Stomach (tissue), 9 donors: ENCODE results near the gene SLC38A3. TPM values are rescaled to one million over a fixed set of nuclear protein-coding genes. Genes with fewer than 3 reads are reported as not detected.

Experiments used
- DNase-seq, 2 donors: peaks; one replicate each; pipeline versions ENCODE4 v3.0.0 to v3.0.0-alpha.2; 2013 to 2019
- H3K27ac ChIP-seq, 5 donors: fragments of 200-600 bp in 4 of 5; sonication (generic) in 4 of 5; one replicate each; pipeline ENCODE4 v1.5.1; 2013 to 2019; ENCODE audit warnings: mild to moderate bottlenecking in 1 of 5, moderate library complexity in 1 of 5
- H3K27me3 ChIP-seq, 3 donors: fragments of 200-600 bp; sonication (generic); one replicate each; pipeline ENCODE4 v1.5.1; 2017 to 2019; ENCODE audit warnings: mixed run types in 1 of 3
- H3K36me3 ChIP-seq, 4 donors: fragments of 200-600 bp; sonication (generic); 1 replicate in 3 of 4; 2 replicates in 1 of 4; pipeline ENCODE4 v1.5.1; 2016 to 2019
- H3K4me1 ChIP-seq, 4 donors: fragments of 200-600 bp; sonication (generic); one replicate each; pipeline ENCODE4 v1.5.1; 2016 to 2019
- H3K4me3 ChIP-seq, 4 donors: fragments of 200-600 bp; sonication (generic) in 3 of 4; one replicate each; pipeline ENCODE4 v1.5.1; 2016 to 2019; ENCODE audit warnings: mild to moderate bottlenecking in 1 of 4
- H3K9me3 ChIP-seq, 4 donors: fragments of 200-600 bp; sonication (generic); one replicate each; pipeline ENCODE4 v1.5.1; 2016 to 2019
- CTCF ChIP-seq, 7 experiments: fragments of 450-650 bp in 4 of 7; fragments of 200-600 bp in 3 of 7; sonication (generic) in 3 of 7; IDR thresholded peaks; one replicate each; pipeline ENCODE4 v1.5.1; 2016 to 2019; ENCODE audit warnings: antibody characterized with exemption in 7 of 7, control low read depth in 2 of 7, mild to moderate bottlenecking in 1 of 7
- EP300 ChIP-seq: sonication (generic); formaldehyde crosslinking; IDR thresholded peaks from one replicate; pipeline ENCODE4 v1.6.1; 2017; ENCODE audit warnings: antibody characterized with exemption
- POLR2A ChIP-seq, 4 donors: fragments of 450-650 bp; IDR thresholded peaks; one replicate each; pipeline ENCODE4 v1.6.1; 2016; ENCODE audit warnings: antibody characterized with exemption in 4 of 4, control low read depth in 2 of 4, mild to moderate bottlenecking in 1 of 4, moderate library complexity in 1 of 4
- POLR2AphosphoS5 ChIP-seq, 3 donors: sonication (generic); formaldehyde crosslinking; IDR thresholded peaks; one replicate each; pipeline ENCODE4 v1.6.1; 2016; ENCODE audit warnings: antibody characterized with exemption in 3 of 3
- WGBS, 5 donors: extraction: QIAGEN DNeasy Blood & Tissue Kit in 3 of 5; methylation state at CpG; one replicate each; pipeline versions ENCODE4 v1.1.5 to v1.1.7; 2013 to 2018; 5-methylcytosine and 5-hydroxymethylcytosine counted together
- intact Hi-C: fragments of 100-400 bp; cut with DNase I; formaldehyde crosslinking; loops from one replicate; pipeline ENCODE4 v1.15.1; 2023; ENCODE audit warnings: low total_unique reads
- polyA plus RNA-seq, 3 donors: library from polyadenylated mRNA; stranded (reverse); fragments of 200-250 nt; gene quantifications; one replicate each; pipeline ENCODE4 v1.2.3, GENCODE V29; 2013
- total RNA-seq, 5 donors: library from RNA; depleted of rRNA; stranded (reverse); fragments of >200 nt; gene quantifications; one replicate each; pipeline versions ENCODE4 v1.1.0 to v1.2.3, GENCODE V29; 2014 to 2016
- donor health status: healthy with polysubstance abuse.
- donor health status: Bipolar disorder and iron deficiency.
- donor health status: healthy.

SLC38A3 gene
- total and polyA plus RNA-seq, 8 donors: 0.15 to 3.1 (median 1.0) TPM; not detected in 4

DNA sequence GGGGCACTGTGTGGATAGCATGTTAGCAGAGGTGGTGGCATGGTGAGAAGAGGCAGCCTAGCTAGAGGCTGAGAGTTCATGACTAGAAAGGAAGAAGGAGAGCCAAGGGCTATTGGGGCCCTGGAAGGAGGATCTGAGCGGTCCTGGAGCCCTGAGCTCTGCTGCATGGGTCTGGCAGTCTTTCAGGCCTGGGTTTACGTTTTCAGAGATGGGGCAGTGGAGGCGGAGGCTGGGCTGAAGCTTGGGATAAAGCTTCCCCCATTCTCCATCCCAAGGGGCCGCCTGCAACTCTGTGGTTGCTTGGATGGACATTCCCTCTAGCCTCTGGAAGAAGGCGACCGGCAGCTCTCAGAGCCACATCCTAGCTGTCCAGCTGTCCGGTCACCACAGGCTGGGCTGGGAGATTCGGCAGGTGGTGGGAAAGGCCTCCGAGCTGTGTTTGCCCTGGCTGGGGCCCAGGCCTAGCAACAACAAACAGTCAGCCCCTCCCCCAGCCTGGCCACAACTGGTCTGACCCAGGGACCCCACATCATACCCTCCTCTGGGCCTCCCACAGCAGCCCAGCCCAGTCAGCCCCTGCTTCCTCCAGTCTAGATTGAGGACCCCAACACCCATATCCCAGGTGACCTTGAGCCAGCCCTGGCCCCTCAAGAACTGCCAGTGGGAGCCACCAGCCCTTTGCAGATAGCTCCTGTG is 1.8 kb upstream of the SLC38A3 start:
- H3K9me3 ChIP-seq: no peaks in the 10 kb centered on the region
- peaks cover 15 to 24% (median 19%) of the 10 kb centered on the region in 4 donors for H3K4me1 ChIP-seq
- no peak overlapping the region for H3K27ac ChIP-seq
- H3K36me3 ChIP-seq: no peaks in the 10 kb centered on the region
- H3K4me3 ChIP-seq: no peak overlapping the region
- intact Hi-C loops: no loop called here
- TF ChIP-seq EP300 (no peak), POLR2A (IDR thresholded peaks at IDR 0.05) (no peak), POLR2AphosphoS5 (IDR thresholded peaks at IDR 0.05) (no peak), CTCF (IDR thresholded peaks at IDR 0.05) (no peak)
- peak in 1 of 2 donors; percentile 42 for DNase-seq
- peaks cover 9 to 80% (median 38%) of the 10 kb centered on the region in 3 donors for H3K27me3 ChIP-seq
- 47 to 67% (median 60%) methylated on average over 8 to 9 of the region's 9 CpGs for WGBS, 5 donors

GRCh38 chr3:50203809-50204803 is 965 bp upstream of the SLC38A3 start:
- Histone ChIP-seq H3K9me3 (no peaks in the 10 kb centered on the region), H3K4me3 (peak overlapping the region in 2 of 4 donors; percentile 48 to 55), H3K27ac (no peak overlapping the region), H3K4me1 (peaks cover 15 to 24% (median 19%) of the 10 kb centered on the region in 4 donors), H3K36me3 (no peaks in the 10 kb centered on the region), H3K27me3 (peaks cover 9 to 73% (median 38%) of the 10 kb centered on the region in 3 donors)
- TF ChIP-seq POLR2A (IDR thresholded peaks at IDR 0.05): no peak
- no peak for TF ChIP-seq CTCF (IDR thresholded peaks at IDR 0.05)
- TF ChIP-seq POLR2AphosphoS5 (IDR thresholded peaks at IDR 0.05): no peak
- TF ChIP-seq EP300: no peak
- intact Hi-C loops: no loop called here
- 67 to 80% (median 74%) methylated on average over 11 to 12 of the region's 12 CpGs for WGBS, 5 donors
- no peak for DNase-seq

GRCh38 chr3:50205413-50206276 is 574 bp downstream of the SLC38A3 start:
- no peaks in the 10 kb centered on the region for H3K36me3 ChIP-seq
- peak; percentile 57 to 77 for DNase-seq
- peak overlapping the region; percentile 37 to 55 (median 44) for H3K4me3 ChIP-seq
- TF ChIP-seq POLR2AphosphoS5 (IDR thresholded peaks at IDR 0.05) (no peak), CTCF (IDR thresholded peaks at IDR 0.05) (no peak), POLR2A (IDR thresholded peaks at IDR 0.05) (no peak), EP300 (no peak)
- intact Hi-C loops: no loop called here
- H3K4me1 ChIP-seq: peaks cover 15 to 26% (median 19%) of the 10 kb centered on the region in 4 donors
- no peaks in the 10 kb centered on the region for H3K9me3 ChIP-seq
- H3K27me3 ChIP-seq: peaks cover 9 to 63% (median 38%) of the 10 kb centered on the region in 3 donors
- WGBS, 5 donors: 3 to 30% (median 7%) methylated on average over 9 to 67 of the region's 67 CpGs
- peak overlapping the region in 2 of 5 donors; percentile 6 to 18 for H3K27ac ChIP-seq
